GM23338 (cell line): ENCODE measurements around the gene LYPLAL1. TPM values are rescaled to one million over a fixed set of nuclear protein-coding genes. Genes with fewer than 3 reads are reported as not detected.

Source experiments
- CREB1 ChIP-seq: fragments of 250-450 bp; sonication (Bioruptor Pico); IDR thresholded peaks from 2 replicates; pipeline ENCODE4 v1.5.0; 2020; ENCODE audit warnings: low read depth, mild to moderate bottlenecking, moderate library complexity
- EZH2 ChIP-seq: fragments of 200-600 bp; sonication (generic); IDR thresholded peaks from one replicate; pipeline ENCODE4 v1.8.0; 2017; ENCODE audit warnings: antibody characterized with exemption, mild to moderate bottlenecking, low read depth; ENCODE audit not compliant: unreplicated experiment
- EZH2phosphoT487 ChIP-seq: fragments of 200-600 bp; sonication (generic); IDR thresholded peaks from one replicate; pipeline ENCODE4 v1.8.1; 2018; ENCODE audit warnings: antibody characterized with exemption; ENCODE audit not compliant: unreplicated experiment
- NANOG ChIP-seq: IDR thresholded peaks from 2 replicates; pipeline ENCODE4 v1.6.1; 2016; ENCODE audit warnings: antibody characterized with exemption, borderline replicate concordance
- POLR2AphosphoS5 ChIP-seq: IDR thresholded peaks from 2 replicates; pipeline ENCODE4 v1.6.1; 2016; ENCODE audit warnings: antibody characterized with exemption, low read depth
- STAT1 ChIP-seq: IDR thresholded peaks from one replicate; pipeline ENCODE4 v1.6.1; 2016; ENCODE audit warnings: antibody characterized with exemption; ENCODE audit not compliant: unreplicated experiment
- ZNF114 ChIP-seq: fragments of 250-450 bp; sonication (Bioruptor Pico); IDR thresholded peaks from 2 replicates; pipeline ENCODE4 v1.5.0; 2020; ENCODE audit warnings: mild to moderate bottlenecking, moderate library complexity
- polyA plus RNA-seq: library from polyadenylated mRNA; unstranded; fragments of >200 nt; fragmentation: Nextera tagmentation; extraction: Ambion mirVana; gene quantifications from 2 replicates; pipeline ENCODE4 v1.2.1, GENCODE V29; 2016
- total RNA-seq: library from RNA; depleted of rRNA; stranded (reverse); fragments of >200 nt; shearing (Covaris generic); gene quantifications from 2 replicates; pipeline ENCODE4 v1.2.3, GENCODE V29; 2014
- TF ChIP-seq, protein P1 (sequence below): fragments of 250-450 bp; sonication (Bioruptor Pico); IDR thresholded peaks from 2 replicates; pipeline ENCODE4 v1.5.0; 2020; ENCODE audit warnings: mild to moderate bottlenecking, moderate library complexity
- TF ChIP-seq, protein P2 (sequence below): IDR thresholded peaks from one replicate; pipeline ENCODE4 v1.6.1; 2018; ENCODE audit warnings: antibody characterized with exemption; ENCODE audit not compliant: unreplicated experiment

The LYPLAL1 gene
- total and polyA plus RNA-seq, 2 experiments from 2014 or later = 9.9 to 60.2 TPM

DNA sequence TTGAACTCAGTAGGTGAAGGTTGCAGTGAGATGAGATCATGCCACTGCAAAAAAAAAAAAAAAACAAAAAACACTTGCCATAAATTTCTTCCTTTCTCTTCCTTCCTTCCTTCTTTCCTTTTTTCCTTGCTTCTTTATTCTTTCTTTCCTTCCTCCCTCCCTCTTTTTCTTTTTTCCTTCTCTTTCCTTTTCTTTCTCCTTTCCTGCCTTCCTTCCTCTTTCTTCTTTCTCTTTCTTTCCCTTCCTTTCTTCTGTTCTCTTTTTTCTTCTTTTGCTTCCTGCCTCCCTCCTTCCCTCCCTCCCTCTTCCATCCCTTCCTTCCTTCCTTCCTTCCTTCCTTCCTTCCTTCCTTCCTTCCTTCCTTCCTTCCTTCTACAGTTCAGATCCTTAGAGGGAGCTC, 71.2 kb downstream of the LYPLAL1 start (continued):
- TF ChIP-seq, protein P1, sequence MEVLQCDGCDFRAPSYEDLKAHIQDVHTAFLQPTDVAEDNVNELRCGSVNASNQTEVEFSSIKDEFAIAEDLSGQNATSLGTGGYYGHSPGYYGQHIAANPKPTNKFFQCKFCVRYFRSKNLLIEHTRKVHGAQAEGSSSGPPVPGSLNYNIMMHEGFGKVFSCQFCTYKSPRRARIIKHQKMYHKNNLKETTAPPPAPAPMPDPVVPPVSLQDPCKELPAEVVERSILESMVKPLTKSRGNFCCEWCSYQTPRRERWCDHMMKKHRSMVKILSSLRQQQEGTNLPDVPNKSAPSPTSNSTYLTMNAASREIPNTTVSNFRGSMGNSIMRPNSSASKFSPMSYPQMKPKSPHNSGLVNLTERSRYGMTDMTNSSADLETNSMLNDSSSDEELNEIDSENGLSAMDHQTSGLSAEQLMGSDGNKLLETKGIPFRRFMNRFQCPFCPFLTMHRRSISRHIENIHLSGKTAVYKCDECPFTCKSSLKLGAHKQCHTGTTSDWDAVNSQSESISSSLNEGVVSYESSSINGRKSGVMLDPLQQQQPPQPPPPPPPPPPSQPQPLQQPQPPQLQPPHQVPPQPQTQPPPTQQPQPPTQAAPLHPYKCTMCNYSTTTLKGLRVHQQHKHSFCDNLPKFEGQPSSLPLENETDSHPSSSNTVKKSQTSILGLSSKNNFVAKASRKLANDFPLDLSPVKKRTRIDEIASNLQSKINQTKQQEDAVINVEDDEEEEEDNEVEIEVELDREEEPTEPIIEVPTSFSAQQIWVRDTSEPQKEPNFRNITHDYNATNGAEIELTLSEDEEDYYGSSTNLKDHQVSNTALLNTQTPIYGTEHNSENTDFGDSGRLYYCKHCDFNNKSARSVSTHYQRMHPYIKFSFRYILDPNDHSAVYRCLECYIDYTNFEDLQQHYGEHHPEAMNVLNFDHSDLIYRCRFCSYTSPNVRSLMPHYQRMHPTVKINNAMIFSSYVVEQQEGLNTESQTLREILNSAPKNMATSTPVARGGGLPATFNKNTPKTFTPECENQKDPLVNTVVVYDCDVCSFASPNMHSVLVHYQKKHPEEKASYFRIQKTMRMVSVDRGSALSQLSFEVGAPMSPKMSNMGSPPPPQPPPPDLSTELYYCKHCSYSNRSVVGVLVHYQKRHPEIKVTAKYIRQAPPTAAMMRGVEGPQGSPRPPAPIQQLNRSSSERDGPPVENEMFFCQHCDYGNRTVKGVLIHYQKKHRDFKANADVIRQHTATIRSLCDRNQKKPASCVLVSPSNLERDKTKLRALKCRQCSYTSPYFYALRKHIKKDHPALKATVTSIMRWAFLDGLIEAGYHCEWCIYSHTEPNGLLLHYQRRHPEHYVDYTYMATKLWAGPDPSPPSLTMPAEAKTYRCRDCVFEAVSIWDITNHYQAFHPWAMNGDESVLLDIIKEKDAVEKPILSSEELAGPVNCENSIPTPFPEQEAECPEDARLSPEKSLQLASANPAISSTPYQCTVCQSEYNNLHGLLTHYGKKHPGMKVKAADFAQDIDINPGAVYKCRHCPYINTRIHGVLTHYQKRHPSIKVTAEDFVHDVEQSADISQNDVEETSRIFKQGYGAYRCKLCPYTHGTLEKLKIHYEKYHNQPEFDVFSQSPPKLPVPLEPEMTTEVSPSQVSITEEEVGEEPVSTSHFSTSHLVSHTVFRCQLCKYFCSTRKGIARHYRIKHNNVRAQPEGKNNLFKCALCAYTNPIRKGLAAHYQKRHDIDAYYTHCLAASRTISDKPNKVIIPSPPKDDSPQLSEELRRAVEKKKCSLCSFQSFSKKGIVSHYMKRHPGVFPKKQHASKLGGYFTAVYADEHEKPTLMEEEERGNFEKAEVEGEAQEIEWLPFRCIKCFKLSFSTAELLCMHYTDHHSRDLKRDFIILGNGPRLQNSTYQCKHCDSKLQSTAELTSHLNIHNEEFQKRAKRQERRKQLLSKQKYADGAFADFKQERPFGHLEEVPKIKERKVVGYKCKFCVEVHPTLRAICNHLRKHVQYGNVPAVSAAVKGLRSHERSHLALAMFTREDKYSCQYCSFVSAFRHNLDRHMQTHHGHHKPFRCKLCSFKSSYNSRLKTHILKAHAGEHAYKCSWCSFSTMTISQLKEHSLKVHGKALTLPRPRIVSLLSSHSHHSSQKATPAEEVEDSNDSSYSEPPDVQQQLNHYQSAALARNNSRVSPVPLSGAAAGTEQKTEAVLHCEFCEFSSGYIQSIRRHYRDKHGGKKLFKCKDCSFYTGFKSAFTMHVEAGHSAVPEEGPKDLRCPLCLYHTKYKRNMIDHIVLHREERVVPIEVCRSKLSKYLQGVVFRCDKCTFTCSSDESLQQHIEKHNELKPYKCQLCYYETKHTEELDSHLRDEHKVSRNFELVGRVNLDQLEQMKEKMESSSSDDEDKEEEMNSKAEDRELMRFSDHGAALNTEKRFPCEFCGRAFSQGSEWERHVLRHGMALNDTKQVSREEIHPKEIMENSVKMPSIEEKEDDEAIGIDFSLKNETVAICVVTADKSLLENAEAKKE = no peak
- no peak for TF ChIP-seq NANOG
- TF ChIP-seq POLR2AphosphoS5 = no peak
- no peak for TF ChIP-seq CREB1 (CRISPR knock-in tag)
- TF ChIP-seq ZNF114 = no peak
- TF ChIP-seq, protein P2, sequence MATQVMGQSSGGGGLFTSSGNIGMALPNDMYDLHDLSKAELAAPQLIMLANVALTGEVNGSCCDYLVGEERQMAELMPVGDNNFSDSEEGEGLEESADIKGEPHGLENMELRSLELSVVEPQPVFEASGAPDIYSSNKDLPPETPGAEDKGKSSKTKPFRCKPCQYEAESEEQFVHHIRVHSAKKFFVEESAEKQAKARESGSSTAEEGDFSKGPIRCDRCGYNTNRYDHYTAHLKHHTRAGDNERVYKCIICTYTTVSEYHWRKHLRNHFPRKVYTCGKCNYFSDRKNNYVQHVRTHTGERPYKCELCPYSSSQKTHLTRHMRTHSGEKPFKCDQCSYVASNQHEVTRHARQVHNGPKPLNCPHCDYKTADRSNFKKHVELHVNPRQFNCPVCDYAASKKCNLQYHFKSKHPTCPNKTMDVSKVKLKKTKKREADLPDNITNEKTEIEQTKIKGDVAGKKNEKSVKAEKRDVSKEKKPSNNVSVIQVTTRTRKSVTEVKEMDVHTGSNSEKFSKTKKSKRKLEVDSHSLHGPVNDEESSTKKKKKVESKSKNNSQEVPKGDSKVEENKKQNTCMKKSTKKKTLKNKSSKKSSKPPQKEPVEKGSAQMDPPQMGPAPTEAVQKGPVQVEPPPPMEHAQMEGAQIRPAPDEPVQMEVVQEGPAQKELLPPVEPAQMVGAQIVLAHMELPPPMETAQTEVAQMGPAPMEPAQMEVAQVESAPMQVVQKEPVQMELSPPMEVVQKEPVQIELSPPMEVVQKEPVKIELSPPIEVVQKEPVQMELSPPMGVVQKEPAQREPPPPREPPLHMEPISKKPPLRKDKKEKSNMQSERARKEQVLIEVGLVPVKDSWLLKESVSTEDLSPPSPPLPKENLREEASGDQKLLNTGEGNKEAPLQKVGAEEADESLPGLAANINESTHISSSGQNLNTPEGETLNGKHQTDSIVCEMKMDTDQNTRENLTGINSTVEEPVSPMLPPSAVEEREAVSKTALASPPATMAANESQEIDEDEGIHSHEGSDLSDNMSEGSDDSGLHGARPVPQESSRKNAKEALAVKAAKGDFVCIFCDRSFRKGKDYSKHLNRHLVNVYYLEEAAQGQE = no peak
- no peak for TF ChIP-seq STAT1
- no peak for TF ChIP-seq EZH2
- TF ChIP-seq EZH2phosphoT487 = no peak
